ENCODE results near the gene SH3RF3.

SH3RF3 gene

GRCh38 chr2:109392816-109393661 is 264.0 kb downstream of the SH3RF3 start:
- DNase-seq (ENCODE audit: low read depth, low spot score), result no peak

DNA sequence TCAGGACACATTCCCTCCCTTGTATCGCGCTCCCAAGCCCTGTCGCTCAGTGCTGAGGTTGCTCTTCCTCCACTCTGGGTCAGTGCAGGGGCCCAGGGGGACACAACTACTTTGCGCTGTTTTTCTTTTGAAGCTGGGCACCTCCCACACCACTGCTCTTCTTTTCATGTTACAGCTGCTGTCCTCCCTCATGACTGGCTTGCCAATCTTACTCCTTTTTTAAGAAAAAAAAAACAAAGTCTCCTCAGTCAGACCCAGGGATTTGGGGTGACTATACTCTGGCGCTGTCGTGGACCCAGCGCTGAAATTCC is 264.6 kb downstream of the SH3RF3 start:
- no peak for DNase-seq (ENCODE audit: low read depth, low spot score)

DNA sequence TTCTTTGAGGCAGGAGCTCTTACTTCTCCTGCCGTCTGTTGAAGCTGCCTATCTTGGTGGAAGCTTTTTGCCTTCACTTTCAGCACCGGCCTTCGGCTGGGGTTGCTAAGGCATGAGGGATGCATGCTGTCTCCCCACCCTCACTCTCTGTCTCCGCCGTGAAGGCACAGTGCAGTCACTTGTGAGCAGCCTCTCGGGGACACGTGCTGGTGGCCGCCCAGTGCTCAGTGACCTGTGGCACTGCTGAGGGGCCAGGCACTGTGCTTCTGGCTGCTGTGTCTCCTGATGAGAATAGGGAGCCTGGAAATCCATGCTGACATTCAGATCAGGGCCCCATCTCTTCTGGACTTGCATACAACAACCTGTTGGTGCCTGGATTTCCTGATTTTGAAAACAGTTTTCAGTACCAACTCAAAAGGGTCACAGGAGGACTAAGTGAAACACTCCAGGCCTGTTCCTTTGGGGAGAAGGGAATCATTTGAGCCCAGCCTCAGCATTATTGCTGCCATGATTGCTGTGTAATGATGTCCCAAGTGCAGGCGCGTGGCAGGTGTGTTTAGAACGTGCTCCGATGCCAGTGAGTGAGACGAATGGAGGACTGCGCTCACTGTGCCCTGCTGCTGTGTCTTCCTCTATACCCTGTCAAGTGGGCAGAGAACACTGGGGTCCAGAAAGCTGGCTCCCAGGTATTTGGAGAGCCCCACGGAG is 266.6 kb downstream of the SH3RF3 start:
- DNase-seq (ENCODE audit: low read depth, low spot score), result no peak

- no peak for DNase-seq (ENCODE audit: low read depth, low spot score)
These were observed 267.5 kb downstream of the SH3RF3 start for GRCh38 chr2:109396202-109397180.

- no peak for DNase-seq (ENCODE audit: low read depth, low spot score)
These were observed 268.9 kb downstream of the SH3RF3 start for GRCh38 chr2:109397893-109398292.

DNA sequence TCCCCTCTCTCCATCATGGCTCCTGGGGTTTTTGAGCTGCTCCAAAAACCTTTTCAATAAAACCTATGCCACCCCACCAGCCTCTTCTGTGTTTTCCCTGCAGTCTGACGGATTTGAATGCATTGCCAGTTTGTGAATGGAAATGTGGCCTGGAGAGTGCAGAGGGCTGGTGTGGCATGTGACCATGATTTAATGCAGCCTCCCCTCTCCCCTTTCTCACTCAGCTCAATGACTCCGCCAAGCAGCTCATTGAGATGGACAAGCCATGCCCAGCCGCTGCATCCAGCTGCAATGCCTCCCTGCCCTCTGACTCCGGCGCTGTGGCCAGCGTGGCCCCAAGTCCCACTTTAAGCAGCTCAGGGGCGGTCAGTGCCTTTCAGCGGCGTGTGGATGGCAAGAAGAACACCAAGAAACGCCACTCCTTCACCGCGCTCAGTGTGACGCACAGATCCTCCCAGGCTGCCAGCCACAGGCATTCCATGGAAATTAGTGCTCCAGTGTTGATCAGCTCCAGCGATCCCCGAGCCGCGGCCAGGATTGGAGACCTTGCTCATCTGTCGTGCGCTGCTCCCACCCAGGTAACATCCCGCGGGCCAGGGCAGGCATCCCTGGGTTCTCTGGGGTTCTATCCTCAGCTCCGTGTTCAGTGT is 269.5 kb downstream of the SH3RF3 start:
- no peak for DNase-seq (ENCODE audit: low read depth, low spot score)

DNA sequence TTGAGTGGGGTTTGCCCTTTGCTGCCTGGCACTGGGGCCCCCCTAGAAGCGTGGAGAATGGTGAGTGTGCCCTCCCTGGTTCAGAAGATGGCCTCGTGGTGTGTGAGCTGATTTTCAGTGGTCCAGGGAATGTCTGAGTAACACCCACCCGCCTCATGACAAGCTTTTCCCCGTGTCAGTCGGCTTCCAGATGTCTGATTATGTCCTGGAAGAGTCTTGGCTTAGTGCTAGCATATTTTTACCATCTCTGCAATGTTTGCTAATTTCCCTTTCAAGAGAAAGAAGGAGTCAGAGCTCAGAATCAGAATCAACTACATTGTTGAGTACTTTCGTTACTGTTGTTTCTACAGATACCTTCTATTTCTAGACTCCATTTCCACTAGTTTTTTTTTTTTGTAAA is 270.1 kb downstream of the SH3RF3 start:
- DNase-seq (ENCODE audit: low read depth, low spot score), result no peak

- no peak for DNase-seq (ENCODE audit: low read depth, low spot score)
These were observed 271.1 kb downstream of the SH3RF3 start for GRCh38 chr2:109400102-109400501.

- no peak for DNase-seq (ENCODE audit: low read depth, low spot score)
These were observed 272.4 kb downstream of the SH3RF3 start for GRCh38 chr2:109401370-109401769.

DNA sequence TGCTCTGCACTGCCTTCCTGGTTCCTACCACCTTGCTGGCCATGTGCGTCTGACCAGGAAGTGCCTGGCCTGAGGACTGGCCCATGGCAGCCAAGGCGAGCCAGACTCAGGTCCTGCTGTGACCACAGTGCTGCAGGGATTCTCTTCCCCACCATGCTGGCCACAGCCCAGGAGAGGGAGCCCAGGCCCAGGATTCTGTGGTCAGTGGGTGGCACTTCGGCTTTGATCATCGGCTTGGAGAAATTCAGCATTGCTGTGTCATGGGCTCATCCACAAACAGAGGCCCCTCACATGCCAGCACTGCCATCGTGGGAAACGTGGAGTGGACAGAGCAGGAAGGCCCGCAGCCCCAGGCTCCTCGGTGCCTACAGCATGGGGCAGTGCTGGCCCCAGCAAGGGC is 273.2 kb downstream of the SH3RF3 start:
- no peak for DNase-seq (ENCODE audit: low read depth, low spot score)

GRCh38 chr2:109402980-109403840 is 274.2 kb downstream of the SH3RF3 start:
- no peak for DNase-seq (ENCODE audit: low read depth, low spot score)

DNA sequence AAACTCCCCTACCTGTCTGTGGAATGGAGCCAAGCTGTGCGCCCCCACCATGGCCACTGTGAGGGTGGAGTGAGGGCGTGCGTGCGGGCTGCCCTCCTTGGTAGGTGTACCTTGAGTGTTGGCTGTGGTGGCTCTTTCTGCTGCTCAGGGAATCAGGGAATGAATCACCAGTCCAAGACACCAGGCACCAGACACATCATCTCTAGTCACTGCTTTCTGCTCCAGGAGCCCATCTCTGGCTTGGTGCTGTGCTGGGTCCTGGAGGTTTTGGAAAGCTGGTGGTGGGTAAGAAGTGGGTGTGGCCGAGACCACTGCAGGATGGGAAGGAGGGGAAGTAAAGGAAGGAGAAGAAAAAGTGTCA is 274.8 kb downstream of the SH3RF3 start:
- no peak for DNase-seq (ENCODE audit: low read depth, low spot score)

- DNase-seq (ENCODE audit: low read depth, low spot score), result no peak
These were observed 275.7 kb downstream of the SH3RF3 start for GRCh38 chr2:109404681-109405080.

- DNase-seq (ENCODE audit: low read depth, low spot score), result no peak
These were observed 276.9 kb downstream of the SH3RF3 start for GRCh38 chr2:109405873-109406272.

DNA sequence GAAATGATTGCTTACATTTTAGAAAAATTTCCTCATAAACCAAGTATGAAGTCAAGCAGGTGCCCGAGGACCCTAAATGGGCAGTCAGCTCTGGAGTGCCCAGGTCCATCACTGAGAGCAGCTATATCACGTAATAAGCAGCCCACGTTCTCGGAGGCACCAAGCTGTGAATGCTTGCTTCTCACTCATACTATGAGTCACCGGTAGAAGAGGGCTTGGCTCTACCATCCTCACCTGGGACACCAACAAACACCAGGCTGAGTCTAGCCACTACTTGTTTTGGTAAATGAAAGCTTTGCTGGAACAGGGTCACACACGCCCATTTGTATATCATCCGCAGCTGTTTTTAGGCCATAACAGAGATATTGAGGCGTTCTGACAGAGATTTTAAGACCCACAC is 277.3 kb downstream of the SH3RF3 start:
- DNase-seq (ENCODE audit: low read depth, low spot score), result no peak

DNA sequence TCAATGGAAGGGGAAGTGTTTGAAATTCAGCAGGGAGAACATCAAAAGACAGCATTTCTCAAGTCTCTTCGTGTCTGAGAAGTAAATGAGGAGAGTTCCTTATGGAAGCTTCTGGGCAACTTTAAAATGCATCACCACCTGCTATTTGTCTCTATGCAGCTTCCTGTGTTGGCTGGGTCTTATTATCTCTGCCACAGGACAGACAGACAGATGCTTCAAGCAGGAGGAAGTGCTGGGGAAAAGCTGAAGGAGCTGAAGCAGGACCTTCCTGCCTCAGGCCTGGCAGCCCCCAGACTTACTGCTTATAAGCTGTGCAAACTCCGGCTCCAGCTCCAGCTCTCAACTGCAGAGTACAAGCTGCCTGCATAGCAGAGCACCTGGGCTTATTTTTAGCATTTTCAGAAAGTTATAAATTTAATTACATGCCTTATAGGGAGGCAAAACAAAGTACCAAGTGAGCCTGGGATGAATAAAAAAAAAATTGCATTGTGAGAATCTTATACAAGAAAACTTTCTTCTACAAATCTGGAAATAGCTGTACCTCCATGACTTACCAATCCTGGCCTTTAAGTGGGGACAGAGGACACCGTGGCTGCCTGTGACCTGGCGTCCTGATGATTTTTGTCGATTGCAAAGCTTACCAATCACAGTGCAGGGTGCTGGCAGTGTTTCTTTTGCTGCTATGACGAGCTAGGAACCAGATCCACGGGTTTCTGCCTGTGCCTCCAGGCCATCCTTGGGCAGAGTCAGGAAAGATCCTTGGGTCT is 278.5 kb downstream of the SH3RF3 start:
- no peak for DNase-seq (ENCODE audit: low read depth, low spot score)

DNA sequence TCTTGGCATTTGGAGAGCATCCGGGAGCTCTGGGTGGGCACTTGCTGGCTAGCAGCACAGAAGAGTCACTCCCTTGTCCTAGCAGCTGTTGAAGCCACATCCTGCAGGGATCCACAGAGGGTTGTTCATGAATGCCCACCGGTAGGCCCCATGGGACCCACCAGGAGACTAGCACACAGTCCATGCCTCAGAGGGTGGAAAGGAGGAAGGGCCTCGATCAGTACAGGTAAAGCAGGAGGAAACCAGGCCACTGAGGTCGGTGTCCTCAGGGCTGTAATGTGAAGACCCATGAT is 279.0 kb downstream of the SH3RF3 start:
- no peak for DNase-seq (ENCODE audit: low read depth, low spot score)

DNA sequence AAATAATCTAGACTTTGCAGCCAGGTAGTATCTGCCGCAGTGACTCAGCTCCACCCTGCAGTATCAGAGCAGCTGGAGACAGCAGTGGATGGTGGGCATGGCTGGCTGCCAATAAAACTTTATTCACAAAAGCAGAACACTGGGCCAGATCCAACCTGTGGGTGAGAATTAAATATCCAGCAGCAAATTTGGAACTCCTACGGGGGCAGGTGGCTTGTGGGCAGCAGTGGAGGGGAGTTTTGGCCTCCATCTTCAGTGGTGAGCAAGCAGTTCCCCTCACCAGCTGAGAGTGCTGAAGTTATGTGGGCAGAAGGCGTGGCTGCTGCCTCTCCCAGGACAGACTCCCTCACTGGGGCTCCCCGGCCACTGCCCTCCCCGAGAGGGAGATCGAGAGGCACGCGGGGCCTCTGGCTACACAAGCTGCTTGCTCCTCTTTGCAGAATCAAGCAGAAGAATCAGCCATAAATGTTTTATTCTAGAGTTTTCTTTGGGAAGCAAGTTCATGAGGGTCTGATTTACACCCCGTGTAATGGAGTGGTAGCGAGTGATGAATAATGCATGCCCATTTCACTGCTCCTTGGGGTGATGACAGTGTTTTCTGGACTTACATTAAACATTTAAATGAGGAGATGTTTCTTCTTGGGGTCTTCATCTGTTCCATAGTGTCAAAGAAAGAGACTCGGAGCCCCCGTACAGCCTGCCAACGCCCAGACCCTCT is 280.5 kb downstream of the SH3RF3 start:
- no peak for DNase-seq (ENCODE audit: low read depth, low spot score)

GRCh38 chr2:109410039-109410815 is 281.2 kb downstream of the SH3RF3 start:
- DNase-seq (ENCODE audit: low read depth, low spot score), result no peak

Measured in activated naive CD8-positive, alpha-beta T cell treated with anti-CD3 and anti-CD28 coated beads, Interleukin-2, amount 50 U/mL, for 16 hours (primary cell).